OCI-M1 (cell line): ENCODE measurements around the gene BARX1.
"Not testable (repeated sequence)": the region's sequence is repeated elsewhere in the genome, so short reads cannot be mapped to it uniquely, and the experiment has no call there.

Source experiments
- DNase-seq: peaks from one replicate; lab custom pipeline; 2025; lab: John Stamatoyannopoulos, UW

Gene BARX1, protein sequence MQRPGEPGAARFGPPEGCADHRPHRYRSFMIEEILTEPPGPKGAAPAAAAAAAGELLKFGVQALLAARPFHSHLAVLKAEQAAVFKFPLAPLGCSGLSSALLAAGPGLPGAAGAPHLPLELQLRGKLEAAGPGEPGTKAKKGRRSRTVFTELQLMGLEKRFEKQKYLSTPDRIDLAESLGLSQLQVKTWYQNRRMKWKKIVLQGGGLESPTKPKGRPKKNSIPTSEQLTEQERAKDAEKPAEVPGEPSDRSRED

GRCh38 chr9:93955111-93955980 lies at the start of gene BARX1:
Gene BARX1, minus strand, starts transcription at chr9:93955355. Its CDS starts 209 bp downstream, at chr9:93955146.
- no peak for DNase-seq

DNA sequence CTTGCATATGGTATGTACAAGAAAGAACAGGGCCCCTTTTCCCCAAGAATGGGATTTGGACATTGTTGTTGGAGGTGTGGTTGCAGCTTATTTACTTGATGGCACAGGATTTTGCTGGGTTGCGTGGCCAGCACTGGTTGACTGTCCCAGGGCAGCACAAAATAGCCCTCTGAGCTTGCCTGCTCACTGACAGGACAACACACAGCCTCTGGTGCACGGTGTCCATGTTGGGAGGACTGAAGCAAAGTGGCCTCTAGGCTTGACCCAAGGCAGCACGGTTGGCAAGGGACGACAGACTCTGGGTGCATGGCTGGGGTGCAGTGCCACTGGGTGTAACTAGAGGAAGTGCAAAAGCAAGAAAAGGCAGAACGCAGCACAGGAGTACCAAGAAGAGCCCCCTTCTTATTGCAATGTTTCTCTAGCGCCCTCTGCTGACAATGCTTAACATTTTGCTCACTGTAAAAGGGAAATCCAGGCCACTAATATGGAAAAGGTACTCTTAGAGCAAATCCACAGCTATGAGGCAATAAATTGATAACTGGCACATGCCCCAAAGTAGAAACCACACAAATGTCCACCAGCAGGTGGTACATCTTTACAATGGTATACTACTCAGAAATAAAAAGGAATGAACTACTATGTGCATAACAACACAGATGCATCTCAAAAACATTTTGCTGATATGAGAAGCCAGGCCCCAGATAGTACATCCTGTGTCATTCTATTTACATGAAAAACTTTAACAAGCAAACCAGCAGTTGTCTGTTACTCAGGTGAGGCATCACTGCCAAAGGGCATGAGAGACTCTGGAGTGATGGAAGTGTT lies 47.4 kb upstream of the BARX1 start:
- DNase-seq, result peak; percentile 67

DNA sequence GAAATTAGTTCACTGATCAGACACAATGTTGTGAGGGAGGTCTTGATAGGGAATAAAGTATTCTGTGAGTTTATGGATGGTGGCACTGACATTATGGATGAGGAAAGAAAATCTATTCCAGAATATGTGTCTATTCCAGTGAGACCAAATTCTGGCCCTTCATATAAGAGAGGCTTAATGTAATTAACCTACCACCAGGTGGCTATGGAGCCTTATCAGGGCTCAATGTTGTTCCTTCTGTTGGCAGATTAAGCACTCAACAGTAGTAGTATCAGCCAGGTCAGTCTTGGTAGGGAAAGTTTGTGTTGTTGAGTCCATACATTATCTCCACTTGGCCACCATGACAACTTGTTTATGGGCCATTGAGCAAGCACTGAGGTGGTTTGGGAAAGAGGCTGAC lies 41.7 kb upstream of the BARX1 start:
- DNase-seq, result no peak

DNA sequence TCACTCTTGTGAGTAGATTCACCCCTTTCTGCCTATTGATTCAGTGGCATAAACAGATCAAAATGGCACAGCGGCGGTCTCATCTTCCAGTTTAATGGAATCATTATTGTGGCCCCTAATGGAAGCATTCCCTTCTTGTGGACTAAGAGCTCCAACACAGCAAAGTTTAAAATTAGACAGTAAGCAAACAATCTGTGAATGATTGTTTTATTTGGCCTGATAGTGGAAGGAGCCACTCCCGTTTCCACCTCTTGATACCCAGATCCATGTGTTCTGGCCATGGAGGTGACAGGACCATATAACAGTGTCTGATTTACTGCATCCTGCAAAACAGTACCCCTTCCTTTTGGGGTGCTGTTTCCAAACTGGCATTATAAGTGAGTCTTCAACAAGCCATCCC lies 41.2 kb upstream of the BARX1 start:
- DNase-seq, result no peak

DNA sequence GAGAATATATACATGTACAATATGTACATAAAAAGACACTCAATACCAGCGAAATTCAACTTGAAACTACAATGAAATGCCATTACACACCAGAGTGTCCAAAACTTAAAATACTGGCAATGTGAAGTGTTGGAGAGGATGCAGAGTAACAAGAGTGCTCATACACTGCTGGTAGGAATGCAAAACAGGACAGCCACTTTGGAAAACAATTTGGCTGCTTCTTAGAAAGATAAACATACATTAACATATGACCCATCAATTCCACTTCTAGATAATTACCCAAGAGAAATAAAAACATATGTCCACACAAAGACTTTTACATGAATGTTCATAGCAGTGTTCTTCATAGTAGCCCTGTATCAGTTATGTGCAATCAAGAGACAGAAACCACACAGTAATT lies 39.4 kb upstream of the BARX1 start:
- no peak for DNase-seq

GRCh38 chr9:93994132-93994531 lies 39.0 kb upstream of the BARX1 start:
- DNase-seq, result no peak

DNA sequence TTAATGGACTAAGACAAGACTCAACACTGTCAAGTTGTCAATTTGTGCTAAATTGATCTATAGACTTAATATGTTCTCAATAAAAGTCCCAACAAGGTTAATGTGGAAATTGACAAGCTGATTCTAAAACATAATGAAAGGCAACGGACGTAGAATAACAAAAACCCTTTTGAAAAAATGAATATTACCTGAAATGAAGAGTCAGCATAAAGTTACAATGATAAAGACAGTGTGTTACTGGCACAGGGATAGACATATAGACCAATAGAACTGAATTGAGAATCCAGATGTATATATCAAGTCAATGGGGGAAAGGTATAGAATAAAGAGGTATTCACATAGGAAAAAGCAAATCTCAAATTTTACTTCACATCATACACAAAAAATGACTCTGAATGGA lies 37.7 kb upstream of the BARX1 start:
- DNase-seq, result no peak

DNA sequence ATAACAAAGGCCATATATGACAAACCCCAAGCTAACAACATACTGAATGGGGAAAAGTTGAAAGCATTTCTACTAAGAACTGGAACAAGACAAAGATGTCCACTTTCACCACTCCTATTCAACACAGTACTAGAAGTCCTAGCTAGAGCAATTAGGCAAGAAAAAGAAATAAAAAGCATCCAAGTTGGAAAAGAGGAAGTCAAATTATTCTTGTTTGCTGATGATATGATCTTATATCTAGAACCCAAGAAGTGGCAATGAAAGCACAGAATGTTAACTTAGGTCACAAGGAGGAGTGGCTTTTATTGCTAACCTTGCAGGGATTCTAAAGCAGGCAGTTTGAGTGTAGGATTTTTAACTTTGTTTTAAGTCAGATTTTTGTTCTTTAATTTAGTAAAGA lies 35.3 kb upstream of the BARX1 start:
- DNase-seq, result peak; percentile 26

- no peak for DNase-seq
Measured at GRCh38 chr9:93988056-93988455, 32.9 kb upstream of the BARX1 start.

DNA sequence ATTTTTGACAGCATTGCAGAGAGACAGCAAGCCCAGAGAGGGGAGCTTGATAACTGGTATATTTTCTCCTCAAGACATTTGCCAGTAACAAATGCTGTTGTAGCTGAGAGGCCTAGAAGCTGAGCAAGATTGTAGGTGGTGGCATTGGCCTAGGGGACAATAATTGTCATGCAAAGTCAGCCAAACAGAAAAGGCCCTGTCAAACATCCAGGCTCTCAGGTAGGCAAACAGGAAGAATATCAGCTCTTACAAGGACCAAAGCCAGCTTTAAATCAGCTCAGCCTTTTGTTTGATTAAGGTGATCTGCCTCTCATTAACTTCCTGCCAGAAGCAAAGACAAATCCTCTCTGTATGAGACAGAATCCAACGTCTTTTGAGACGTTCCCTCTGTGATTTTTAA lies 29.7 kb upstream of the BARX1 start:
- no peak for DNase-seq

GRCh38 chr9:93983875-93984274 lies 28.7 kb upstream of the BARX1 start:
- no peak for DNase-seq

GRCh38 chr9:93979721-93980120 lies 24.6 kb upstream of the BARX1 start:
- no peak for DNase-seq

- peak; percentile 47 for DNase-seq
Measured at GRCh38 chr9:93978551-93978950, 23.4 kb upstream of the BARX1 start.

DNA sequence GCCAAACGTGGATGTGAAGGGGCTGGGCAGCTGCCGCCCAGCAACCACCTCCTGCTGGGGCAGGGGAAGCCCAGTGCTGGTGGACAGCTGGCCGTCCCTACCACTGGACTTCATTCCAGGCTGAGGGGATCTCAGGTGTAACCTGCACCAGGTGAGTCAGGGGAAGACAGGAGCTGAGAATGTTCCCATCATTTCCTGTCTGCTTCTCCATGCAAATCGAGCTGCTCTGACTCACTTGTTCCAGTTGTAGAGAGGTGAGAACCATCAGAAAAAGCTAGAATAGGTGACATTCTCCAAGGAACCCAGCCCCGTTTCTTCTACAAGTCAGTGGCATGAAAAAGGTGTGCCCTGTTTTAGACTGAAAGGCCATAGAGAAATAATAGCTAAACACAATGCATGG lies 21.8 kb upstream of the BARX1 start:
- no peak for DNase-seq

DNA sequence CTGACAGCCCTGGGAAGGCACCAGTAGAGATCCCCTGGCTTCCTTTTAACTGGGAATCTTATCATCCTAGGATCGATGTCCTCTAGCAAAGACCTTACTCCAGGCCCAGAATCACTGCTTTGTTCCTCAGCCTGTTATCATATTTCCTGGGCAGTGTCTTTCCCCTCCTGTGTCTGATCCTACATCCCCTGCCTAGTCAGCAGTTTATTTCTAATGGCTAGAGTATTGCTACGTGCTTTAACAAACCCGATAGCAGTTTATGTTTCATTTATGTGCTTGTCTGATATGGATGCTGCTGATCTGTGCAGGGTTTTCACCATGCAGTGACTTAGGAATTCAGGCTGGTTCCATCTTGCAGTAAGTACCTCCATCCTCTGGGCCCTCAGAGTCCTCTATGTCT lies 20.9 kb upstream of the BARX1 start:
- no peak for DNase-seq

DNA sequence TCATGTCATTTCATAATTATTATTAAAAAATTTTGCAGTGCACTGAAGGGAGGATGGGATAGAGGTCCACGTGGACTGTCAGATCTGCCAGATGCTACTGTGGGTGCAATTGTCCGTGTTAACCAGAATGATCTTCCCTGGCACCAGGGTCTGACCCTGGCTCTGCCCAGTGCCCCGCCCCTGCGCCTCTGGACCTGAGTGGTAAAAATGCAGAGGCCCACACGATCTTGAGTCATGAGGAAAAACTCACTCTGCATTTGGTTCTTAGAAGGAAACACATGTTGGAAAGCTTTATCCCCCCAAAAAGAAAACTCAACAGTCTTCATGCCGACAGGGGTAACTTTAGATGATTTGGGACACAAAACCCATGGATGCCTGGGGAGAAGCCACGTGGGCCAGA lies 20.1 kb upstream of the BARX1 start:
- DNase-seq, result no peak

DNA sequence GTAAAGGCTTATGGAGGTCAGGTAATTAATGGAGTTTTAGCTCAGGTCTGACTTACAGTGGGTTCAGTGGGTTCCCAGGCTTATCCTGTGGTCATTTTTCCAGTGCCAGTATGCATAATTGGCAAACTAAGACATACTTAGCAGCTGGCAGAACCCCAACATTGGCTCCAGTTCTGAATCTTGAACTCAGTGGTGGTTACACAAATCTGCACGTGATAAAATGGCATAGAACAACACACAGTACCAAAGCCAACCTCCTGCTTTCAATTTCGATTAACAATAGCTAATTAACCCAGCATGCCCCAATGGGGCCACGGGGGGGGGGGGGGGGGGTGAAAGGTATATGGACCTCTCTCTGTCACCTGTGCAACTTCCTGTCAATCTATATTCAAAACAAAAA lies 19.0 kb upstream of the BARX1 start:
- no peak for DNase-seq

- not testable (repeated sequence) for DNase-seq
Measured at GRCh38 chr9:93972655-93973054, 17.5 kb upstream of the BARX1 start.

- no peak for DNase-seq
Measured at GRCh38 chr9:93969328-93969661, 14.1 kb upstream of the BARX1 start.

- DNase-seq, result no peak
Measured at GRCh38 chr9:93968451-93969327, 13.5 kb upstream of the BARX1 start.

- no peak for DNase-seq
Measured at GRCh38 chr9:93967020-93967803, 12.1 kb upstream of the BARX1 start.
